Measurements from ENCODE around the gene LYL1.

- TF ChIP-seq SMC3 (IDR thresholded peaks at IDR 0.05; ENCODE audit: low read depth, low read length), result no peak
- no peak for TF ChIP-seq CTCF (conservative IDR thresholded peaks at IDR 0.05; ENCODE audit: low read depth, low read length)
- TF ChIP-seq USF2 (IDR thresholded peaks at IDR 0.05; ENCODE audit: low read depth, low read length), result no peak
Observed at GRCh38 chr19:13057147-13057572, 45.5 kb downstream of the LYL1 start.
